HT-29 (cell line): ENCODE results near the gene GDF7. TPM values are rescaled to one million over a fixed set of nuclear protein-coding genes. Genes with fewer than 3 reads are reported as not detected.

Experiments
- DNase-seq: peaks from one replicate; pipeline ENCODE4 v3.0.0-alpha.2; 2015; ENCODE audit warnings: low spot score
- total RNA-seq: library from RNA; depleted of rRNA; stranded (reverse); fragments of >200 nt; shearing (Covaris generic); gene quantifications from 2 replicates; pipeline ENCODE4 v1.2.3, GENCODE V29; 2014

The GDF7 gene
- total RNA-seq, 1 experiment from 2014 or later, result not detected

DNA sequence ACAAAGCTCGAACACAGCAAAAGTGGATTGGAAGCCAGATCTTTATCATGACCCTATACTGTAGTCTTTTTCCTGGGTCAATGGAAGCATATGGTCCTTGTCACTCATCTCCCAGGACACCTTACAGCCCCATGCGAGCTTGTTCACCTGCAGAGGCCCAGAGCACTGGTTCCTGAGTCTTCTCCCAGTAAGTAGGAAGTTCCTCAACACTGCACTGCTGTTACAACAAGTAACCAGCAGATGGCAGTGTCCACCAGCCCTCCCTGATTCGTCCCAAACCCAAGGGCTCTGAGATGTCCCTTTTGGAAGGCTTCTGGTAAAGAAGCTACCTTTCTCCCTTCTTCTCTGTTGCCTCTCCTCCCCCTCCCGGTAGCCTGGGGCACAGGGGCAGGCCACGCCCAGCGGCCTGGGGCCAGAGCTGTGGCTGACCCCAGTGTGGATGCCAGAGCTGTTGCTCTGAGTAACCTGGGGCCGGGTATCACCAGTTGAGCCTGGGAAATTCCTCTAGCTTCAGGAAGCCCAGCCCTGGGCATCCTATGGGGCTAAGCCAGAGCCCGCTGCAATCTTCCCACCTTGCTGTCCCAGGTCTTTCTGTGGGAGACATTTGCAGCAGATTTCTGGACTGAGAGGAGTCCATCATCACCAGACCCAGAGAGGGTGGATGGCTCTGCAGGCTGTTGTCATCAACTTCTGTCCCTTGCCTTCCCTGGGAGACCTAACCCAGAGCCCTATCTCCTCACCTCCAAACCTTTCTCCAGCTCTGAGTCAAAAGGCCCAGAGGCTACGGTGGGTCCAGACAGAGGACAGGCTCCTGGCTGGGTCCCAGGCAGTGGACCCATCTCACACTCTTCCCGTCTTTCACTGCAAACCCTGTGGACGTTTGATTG lies 5.3 kb upstream of the GDF7 start:
- DNase-seq, result peak; percentile 91

DNA sequence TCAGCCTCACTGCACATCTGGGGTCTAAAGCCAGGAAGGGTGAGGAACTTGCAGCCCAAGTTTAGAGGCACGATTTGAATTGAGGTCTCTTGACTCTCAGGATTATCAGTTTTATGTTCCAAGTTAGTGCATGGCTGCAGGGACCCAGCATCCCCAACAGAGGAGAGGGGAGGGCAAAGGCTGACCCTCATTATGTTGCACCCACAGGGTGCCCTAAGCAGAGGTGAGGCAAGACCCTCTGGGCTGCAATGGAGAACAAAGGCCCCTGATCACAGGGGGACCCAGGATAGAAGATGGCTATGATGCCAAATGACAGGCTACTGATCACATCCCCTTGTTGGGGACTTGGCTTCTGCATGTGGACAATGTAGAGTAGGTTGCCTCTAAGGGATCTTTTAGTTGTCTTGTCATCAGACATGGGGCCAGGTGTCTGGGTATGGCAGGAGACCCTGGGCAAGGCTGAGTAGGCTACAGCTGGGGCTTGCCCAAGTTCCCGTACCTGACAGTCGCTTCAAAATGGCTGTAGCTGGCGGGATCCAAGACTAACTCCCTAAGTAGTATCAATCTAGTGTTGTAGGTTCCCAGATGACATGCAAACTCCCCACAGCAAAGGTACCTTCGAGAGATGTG lies 4.5 kb upstream of the GDF7 start:
- no peak for DNase-seq

DNA sequence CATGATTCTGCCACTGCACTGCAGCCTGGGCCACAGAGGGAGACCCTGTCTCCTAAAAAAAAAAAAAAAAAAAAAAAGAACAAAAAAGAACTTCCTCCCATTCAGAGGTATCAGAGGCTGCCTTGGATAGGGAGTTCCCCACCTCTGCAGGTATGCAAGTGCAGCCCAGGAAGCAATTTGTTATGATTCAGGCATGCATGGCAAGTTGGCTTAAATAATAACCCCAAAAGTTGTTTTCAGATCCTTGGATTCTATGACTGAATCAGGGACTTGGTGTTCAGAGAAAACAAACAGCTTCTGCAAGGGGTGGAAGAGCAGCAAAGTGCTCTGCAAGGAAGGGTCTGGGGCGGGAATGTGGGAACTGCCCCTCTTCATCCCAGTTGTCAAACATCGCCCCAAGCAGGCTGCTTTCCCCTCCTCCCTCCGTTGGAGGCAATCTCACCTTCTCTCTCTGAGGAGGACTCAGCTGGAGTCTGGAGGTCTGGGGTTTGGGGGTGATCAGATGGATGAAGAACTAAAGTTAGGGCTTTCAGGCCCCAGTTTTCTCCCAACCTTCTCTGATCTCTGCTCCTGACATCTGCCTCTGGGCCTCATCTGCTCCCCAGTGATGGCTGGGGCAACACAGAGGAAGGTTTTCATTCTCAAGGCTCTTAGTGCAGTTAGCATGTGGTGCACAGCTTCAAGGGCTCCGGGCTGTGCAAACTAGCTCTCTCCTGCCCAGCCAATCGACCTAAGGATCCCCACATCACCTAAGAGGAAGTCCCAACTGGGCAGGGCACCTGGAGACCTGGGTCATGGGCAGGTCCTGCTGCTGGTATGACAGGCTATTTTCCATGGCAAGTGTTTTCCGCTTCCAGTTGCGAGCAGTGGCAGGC lies 3.5 kb upstream of the GDF7 start:
- no peak for DNase-seq

DNA sequence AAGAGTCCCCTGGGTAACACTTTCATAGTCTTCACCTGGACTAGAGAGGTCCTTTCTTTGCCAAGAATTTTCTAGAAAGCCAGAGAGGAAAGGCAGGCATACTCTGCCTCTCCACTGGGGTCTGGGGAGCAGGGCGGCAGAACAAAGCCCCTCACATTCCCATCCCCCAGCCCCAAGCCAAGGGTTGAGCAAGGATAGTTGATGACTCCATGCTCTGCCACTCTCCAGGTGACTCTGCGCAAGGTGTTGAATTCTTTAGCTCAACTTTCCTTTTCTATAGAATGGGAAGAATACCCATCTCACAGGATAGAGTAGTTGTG lies 2.9 kb upstream of the GDF7 start:
- no peak for DNase-seq

DNA sequence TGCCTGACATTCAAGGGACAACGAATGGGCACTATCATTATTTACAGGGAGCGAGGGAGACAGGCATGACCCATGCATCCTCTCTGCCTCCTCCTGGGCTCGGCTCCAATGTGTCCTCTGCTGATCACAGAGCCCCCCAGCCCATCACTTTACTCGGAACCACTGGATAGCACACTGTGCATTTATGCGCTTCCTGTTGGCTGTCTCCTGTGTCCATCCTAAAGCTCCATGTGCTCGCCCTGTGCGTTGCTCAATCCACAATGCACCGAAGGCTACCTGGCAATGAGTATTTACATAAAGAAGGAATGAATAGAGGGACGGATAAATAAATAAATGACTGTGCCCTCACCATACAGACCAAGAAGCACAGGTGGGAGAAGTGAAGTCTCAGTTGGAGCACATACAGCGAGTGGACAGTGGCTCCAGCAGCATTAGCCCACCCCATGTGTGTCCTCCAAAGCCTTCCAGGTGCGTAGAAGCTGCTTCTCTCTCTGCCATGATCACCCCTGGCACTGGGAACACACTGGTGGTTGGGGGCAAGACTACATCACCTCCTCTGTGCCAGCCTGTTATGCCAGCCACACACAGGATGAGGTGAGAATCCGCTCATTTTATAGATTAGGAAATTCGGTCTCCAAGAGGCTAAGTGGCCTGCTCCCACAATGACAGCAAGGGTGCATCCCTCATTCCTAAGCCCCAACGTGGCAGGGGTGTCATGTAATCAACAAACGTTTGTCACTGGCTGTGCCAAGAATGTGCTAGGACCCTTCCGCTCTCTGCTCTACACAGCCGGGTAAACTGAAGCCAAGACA lies 2.3 kb upstream of the GDF7 start:
- no peak for DNase-seq

DNA sequence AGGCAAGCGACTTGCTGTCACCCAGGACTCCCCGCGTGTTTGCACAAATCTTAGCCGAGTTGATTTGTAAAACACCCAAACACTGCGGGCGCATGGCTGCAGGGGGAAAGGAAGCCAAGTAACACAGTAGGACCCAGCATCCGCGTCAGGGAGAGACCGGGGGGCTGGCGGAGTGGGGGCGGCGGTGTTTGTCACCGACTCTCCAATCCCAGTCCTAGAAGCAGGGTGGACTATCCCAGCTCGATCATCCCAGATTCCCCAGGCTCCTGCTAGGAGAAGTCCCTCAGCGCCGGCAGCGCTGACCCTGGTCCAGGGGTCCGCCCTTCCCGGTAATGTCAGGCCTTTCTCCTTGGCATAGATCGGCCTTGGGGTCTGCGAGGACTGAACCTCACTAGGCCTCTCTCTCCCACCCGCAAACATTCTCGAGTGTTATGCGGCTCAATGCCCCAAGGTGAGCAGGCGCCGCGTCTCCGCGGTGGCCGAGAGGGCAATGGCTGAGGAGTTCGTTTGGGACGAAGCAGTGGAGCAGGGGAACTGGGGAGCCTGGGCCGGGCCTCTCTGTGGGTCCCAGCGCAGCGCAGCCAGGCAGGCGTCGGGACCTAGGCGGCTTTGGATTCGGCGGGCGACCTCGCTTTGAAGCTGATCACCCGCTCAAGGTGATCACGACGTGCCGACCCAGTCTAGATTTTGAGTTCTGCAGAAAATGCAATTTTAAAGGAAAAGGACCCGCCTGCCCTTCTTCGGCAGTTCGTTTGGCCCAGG lies 1.5 kb upstream of the GDF7 start:
- no peak for DNase-seq

DNA sequence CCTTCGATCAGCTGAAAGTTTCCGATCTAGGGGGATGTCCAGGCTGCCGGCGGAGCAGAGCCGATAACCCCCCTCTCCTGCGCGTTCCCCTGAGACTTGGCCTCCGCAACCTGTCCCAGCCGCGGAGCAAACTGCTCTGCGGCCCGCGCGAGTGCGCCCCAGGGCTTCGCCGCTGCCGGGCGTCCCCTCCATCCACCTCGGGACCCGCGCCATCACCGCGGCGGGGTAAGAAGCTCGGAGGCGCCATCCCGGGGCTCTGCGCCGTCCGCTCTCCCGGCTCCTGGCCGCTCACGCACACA lies 990 bp upstream of the GDF7 start:
- no peak for DNase-seq

- DNase-seq, result no peak
Observed at GRCh38 chr2:20667151-20667530, 197 bp downstream of the GDF7 start.

DNA sequence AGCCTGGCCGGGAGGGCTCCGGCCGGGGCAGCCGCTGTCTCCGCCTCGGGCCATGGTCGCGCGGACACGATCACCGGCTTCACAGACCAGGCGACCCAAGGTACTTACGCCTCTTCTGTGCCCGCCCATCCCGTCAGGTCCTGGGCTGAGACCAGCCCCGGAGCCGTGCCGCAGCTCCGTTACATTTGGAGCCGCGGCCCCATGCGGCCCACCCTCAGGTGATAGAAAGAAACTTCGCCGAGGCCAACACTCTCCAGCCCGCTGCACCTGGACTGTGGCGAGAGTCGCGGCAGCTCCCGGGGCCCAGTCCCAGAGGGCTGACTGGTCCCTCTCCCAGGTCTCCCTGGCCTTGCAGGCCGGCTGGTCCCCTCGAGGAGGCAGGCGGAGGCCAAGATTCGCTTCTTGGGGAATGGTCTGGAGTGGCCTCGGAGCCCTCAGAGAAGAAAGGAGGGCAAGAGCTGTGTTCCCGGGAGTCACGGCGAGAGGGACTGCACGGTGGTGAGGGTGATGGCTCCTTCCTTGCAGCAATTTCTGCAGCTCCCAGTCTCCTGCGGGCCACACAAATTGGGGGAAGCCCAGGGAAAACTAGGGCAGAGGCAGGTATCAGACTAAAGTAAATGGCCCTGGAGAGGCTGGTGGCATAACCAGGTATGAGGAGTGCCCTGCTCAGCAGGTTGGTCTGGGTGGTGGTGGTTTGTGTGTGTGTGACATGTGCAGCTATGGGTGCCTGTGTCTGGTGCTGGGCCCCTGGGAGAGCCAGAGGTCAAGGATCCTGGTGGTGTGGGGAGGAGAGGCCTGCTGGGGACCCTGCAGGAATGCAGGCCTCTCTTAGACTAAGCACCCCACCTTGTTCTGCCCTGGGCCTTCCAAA lies 822 bp downstream of the GDF7 start:
- no peak for DNase-seq

GRCh38 chr2:20668451-20668850 lies 1.5 kb downstream of the GDF7 start:
- no peak for DNase-seq

- DNase-seq, result no peak
Observed at GRCh38 chr2:20668871-20669475, 2.0 kb downstream of the GDF7 start.

DNA sequence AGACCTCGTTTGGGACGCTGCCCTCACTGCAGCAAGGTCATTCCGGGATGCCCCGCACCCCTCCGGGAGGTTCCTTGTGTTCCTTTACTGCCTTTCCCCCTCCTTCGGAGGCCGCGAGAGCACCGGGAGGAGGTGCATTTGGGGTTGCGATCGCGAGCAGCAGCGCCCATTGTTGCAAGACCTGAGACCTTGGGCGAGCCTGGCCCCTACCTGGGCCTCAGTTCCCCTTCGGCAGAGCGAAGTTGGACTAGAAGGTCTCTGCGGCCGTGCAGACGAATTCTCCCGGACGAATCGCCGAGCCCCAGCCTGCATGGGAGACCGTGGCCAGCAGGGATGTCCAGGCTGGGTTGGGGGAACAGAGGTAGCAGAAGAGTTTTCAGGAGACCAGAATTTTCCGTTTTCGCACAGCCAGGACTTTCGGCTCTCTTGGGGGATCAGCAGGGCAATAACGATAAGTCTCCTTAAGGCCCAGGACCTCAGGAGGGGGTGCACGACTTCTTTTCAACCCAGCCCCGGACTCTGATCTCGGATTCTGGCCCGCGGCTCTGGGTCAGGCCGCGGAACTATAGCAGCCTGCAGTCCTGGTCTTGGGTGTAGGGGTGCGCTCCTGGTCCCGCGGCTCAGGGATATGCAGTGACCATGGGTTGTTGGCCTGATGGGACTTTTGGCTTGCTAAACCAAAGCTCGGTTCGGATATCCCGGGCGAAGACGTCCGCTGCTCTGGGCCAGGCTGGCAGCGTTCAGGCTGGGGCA lies 2.8 kb downstream of the GDF7 start:
- DNase-seq, result no peak

DNA sequence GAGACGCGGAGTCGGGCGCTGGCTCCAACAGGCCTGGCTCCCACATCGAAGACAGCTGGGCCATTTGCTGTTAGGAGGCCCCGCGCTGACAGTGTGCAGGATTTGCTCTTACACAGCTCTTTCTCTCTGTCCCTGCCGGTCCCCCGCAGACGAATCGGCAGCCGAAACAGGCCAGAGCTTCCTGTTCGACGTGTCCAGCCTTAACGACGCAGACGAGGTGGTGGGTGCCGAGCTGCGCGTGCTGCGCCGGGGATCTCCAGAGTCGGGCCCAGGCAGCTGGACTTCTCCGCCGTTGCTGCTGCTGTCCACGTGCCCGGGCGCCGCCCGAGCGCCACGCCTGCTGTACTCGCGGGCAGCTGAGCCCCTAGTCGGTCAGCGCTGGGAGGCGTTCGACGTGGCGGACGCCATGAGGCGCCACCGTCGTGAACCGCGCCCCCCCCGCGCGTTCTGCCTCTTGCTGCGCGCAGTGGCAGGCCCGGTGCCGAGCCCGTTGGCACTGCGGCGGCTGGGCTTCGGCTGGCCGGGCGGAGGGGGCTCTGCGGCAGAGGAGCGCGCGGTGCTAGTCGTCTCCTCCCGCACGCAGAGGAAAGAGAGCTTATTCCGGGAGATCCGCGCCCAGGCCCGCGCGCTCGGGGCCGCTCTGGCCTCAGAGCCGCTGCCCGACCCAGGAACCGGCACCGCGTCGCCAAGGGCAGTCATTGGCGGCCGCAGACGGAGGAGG lies 3.5 kb downstream of the GDF7 start:
- DNase-seq, result no peak

- no peak for DNase-seq
Observed at GRCh38 chr2:20671036-20671735, 4.2 kb downstream of the GDF7 start.

GRCh38 chr2:20671736-20672080 lies 4.8 kb downstream of the GDF7 start:
- no peak for DNase-seq

- no peak for DNase-seq
Observed at GRCh38 chr2:20672201-20672951, 5.4 kb downstream of the GDF7 start.
